GM12872 (cell line): ENCODE measurements around the gene NEUROG3.

Experiments used
- TF ChIP-seq, protein P1 (sequence below): IDR thresholded peaks from 3 replicates; pipeline ENCODE4 v1.5.1; 2011; ENCODE audit warnings: low read depth, mild to moderate bottlenecking, low read length, moderate library complexity; ENCODE audit not compliant: insufficient read depth

NEUROG3 gene

DNA sequence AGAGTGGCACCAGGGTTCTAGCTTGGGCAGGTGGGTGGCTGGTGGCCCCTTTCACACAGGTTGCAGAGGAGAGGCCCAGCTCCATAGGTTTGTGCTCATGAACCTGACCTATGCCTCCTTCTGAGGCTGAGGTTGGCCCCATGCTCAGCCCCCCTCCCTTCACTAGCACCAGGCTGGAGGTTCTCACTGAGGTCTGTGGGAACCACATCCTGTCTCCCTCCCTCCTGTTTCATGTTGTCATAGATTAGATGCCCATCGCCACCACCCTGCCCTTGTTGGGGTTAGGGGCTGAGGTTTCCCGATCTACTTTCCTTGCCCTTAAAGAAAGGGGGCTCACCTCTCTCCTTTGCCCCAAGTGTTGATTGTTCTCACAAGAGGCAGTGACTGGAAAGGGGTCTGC lies 14.7 kb downstream of the NEUROG3 start:
- TF ChIP-seq, protein P1, sequence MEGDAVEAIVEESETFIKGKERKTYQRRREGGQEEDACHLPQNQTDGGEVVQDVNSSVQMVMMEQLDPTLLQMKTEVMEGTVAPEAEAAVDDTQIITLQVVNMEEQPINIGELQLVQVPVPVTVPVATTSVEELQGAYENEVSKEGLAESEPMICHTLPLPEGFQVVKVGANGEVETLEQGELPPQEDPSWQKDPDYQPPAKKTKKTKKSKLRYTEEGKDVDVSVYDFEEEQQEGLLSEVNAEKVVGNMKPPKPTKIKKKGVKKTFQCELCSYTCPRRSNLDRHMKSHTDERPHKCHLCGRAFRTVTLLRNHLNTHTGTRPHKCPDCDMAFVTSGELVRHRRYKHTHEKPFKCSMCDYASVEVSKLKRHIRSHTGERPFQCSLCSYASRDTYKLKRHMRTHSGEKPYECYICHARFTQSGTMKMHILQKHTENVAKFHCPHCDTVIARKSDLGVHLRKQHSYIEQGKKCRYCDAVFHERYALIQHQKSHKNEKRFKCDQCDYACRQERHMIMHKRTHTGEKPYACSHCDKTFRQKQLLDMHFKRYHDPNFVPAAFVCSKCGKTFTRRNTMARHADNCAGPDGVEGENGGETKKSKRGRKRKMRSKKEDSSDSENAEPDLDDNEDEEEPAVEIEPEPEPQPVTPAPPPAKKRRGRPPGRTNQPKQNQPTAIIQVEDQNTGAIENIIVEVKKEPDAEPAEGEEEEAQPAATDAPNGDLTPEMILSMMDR: no peak

DNA sequence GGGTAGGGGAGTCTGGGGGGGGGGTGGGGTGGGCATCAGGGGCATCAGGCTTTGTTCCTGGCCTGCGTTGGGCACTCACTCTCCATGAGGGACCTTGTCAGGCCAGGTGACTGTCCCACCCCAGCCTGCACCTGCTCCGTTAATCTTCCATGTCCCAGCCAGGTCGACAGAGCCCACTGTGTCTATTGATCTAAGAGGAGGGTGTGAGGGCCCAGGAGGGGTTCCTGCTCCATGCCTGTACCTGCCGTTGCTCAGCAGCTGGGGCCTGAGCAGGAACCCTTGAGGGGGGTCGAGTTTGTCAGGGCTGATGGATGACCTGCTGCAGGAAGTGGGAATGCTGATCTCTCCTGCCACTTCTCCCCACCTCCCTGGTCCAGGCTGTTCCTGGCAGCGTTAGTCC lies 18.6 kb downstream of the NEUROG3 start:
- TF ChIP-seq, protein P1: no peak

DNA sequence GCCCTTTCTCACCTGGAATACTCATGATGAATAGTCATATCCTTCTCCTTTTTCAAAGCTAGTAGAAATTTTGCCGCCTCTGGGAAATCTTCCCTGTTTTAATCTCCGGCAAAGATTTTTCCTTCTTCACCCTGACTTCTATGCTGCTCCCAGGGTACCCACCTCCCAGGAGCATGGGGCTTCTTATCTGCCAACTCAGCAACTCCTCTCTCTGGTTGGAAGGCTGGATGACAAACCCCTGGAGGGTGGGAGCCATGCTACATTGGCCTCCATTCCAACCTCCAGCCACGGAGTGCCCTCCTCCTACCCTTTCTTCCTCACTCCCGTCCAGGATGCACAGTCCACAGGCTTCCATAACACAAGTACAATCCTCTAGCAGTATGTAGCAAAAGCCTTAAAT lies 19.9 kb downstream of the NEUROG3 start:
- TF ChIP-seq, protein P1: no peak

DNA sequence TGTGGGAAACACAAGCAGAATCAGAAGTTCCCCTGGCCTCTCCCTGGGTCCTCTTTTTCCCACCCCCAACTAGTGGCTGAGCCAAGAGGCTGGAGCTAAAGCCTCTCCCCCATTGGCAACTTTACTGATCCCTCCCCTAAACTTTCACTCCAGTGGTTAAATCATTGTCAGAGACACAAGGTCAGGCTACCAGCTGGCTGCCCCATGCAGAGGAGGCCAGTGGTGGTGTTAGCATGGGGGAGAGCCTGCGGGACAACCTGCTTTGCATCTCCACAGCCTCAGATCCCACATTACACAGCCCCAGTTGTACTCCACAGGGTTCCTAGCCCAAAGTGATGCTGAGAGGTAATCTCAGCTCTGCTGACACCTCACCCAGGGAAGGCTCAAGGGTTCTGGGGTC lies 21.0 kb downstream of the NEUROG3 start:
- TF ChIP-seq, protein P1: no peak

DNA sequence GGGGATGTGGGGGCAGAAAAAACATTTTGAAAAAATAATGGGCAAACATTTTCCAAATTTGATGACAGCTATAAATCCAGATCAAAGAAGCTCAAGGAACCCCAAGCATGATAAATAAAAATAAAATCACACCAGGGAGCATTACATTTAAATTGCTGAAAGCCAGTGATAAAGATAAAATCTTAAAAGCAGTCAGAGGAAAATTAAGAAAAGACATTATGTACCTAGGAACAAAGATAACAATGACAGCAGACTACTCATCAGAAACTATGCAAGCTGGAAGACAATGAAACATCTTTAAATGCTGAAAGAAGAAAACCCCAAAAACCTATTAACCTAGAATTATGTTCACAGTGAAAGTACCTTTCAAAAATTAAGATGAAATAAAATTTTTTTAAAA lies 23.3 kb downstream of the NEUROG3 start:
- TF ChIP-seq, protein P1: no peak

DNA sequence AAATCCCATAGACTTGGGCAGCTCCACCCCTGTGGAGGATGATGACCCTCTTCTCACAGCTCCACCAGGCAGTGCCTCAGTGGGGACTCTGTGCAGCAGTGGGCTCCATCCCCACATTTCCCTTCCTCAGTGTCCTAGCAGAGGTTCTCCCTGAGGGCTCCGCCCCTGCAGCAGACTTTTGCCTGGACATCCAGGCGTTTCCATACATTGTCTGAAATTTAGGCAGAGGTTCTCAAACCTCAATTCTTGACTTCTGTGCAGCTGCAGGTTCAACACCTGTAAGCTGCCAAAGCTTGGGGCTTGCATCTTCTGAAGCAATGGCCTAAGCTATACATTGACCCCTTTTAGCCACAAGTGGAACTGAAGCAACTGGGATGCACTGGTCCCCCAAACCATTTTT lies 31.8 kb downstream of the NEUROG3 start:
- TF ChIP-seq, protein P1: no peak

DNA sequence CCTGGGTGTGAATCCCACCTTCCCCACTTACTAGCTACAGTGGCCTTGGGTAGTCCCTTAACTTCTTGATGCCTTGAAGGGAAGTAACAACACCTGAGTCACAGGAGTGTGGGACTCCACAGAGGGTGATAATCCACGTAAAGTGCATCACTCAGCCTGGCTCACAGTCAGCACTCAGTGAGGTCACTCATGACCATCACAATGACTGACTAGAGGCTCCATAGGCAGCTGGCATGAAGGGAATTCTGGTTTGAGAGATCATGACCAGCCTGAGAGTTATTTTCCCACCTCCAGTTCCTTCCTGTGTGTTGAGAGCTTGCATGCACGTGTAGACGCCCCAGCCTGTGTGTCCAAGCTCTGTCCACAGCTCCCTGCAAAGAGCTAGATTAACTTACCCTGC lies 34.8 kb downstream of the NEUROG3 start:
- TF ChIP-seq, protein P1: no peak

DNA sequence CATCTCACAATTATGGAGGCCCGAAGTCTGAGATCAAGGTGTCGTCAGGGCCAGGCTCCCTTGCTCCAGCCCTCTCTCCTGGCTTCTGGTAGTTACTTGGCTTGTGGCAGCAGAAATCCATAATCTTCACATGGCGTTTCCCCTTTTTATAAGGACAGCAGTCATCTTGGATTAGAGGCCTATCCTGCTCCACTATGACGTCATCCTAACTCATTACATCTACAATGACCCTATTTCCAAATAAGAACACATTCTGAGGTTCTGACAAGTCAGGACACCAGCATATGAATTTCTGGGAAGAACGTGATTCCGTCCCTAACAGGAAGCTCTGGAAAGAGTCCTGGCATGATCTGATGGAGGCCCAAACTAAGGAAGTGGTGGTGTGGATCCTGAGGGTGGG lies 35.8 kb downstream of the NEUROG3 start:
- TF ChIP-seq, protein P1: no peak
